Gastroesophageal sphincter (tissue), 3 donors: Measurements from ENCODE around the gene PPP1R26.

Experiments
- CTCF ChIP-seq, 4 experiments: fragments of 200-600 bp in 2 of 4; fragments of 450-650 bp in 2 of 4; sonication (generic) in 1 of 4; IDR thresholded peaks; one replicate each; pipeline ENCODE4 v1.5.1; 2017 to 2019; ENCODE audit warnings: antibody characterized with exemption in 4 of 4, mild to moderate bottlenecking in 2 of 4, moderate library complexity in 2 of 4
- EP300 ChIP-seq: sonication (generic); formaldehyde crosslinking; IDR thresholded peaks from one replicate; pipeline ENCODE4 v1.6.1; 2017; ENCODE audit warnings: antibody characterized with exemption, mild to moderate bottlenecking
- POLR2A ChIP-seq, 2 donors: fragments of 450-650 bp; IDR thresholded peaks; one replicate each; pipeline ENCODE4 v1.6.1; 2017; ENCODE audit warnings: antibody characterized with exemption in 2 of 2, mild to moderate bottlenecking in 2 of 2, moderate library complexity in 1 of 2
- POLR2AphosphoS5 ChIP-seq: sonication (generic); formaldehyde crosslinking; IDR thresholded peaks from one replicate; pipeline ENCODE4 v1.6.1; 2017; ENCODE audit warnings: antibody characterized with exemption

- no peak for TF ChIP-seq EP300
- TF ChIP-seq CTCF (IDR thresholded peaks at IDR 0.05), result no peak
- TF ChIP-seq POLR2AphosphoS5, result no peak
- no peak for TF ChIP-seq POLR2A (IDR thresholded peaks at IDR 0.05)
Measured at GRCh38 chr9:135521608-135522095, 42.1 kb downstream of the PPP1R26 start.
